ENCODE data around the gene PRSS33. TPM values are rescaled to one million over a fixed set of nuclear protein-coding genes. Genes with fewer than 3 reads are reported as not detected.
A peak's percentile ranks its signal among the peaks of the same experiment; 100 is the strongest.

The PRSS33 gene
- total RNA-seq, 1 experiment from 2014 or later = not detected

DNA sequence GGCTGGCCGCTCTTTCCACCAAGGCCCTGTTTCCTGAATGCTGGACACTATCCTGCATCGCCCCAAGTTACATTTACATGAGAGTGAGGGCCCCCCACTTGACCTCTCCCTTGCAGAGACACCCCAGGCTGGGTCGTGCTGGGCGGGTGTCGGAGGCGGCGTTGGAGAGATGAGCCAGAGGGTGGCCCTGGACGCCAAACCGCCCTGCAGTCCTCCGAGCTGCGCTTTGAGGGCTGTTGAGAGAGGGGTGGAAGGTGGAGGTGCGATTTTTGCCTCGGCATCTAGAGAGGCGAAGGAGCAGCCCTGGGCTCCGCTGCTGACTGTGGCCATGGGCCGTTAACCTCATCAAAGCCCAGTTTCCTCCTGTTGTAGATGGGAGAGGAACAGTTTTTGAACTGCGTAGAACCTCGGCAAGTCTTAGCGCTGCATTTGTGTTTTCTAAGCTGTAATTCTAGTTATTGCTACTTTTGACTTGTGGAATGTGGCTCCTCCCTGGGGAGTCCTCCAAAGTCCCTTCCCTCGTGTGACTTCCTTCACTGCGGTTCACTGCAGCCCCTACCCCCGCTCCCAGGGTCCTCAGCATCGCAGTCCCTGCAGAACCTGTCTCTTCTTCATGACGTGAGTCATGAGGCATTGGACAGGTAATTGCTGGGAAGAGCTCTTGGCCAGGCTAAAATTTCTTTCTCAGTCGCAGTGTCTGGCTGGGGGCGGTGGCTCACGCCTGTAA is 9.3 kb downstream of the PRSS33 start:
- Histone ChIP-seq H3K9me3 (ENCODE audit: control insufficient read depth, low read depth, low read length) (no peaks in the 10 kb centered on the region), H3K79me2 (ENCODE audit: insufficient read depth, low read length) (peaks cover 9% of the 10 kb centered on the region; the same call in 1 of the 2 replicates), H2AK5ac (ENCODE audit: insufficient read length, low read length) (no peak overlapping the region), H2BK12ac (ENCODE audit: insufficient read length, low read depth, low read length) (no peak overlapping the region), H4K5ac (ENCODE audit: insufficient read length, low read depth, low read length) (peak overlapping the region; percentile 29), H3K23me2 (ENCODE audit: insufficient read length, low read depth, low read length, poor library complexity, severe bottlenecking) (peaks cover 14% of the 10 kb centered on the region), H4K8ac (replicated peaks; ENCODE audit: insufficient read length, low read depth, low read length) (no peak overlapping the region), H3K56ac (ENCODE audit: insufficient read length, low read depth, low read length) (peak overlapping the region; percentile 3), H3K9ac (ENCODE audit: extremely low read depth, insufficient read length, low read length) (peak overlapping the region; percentile 98), H3K4me1 (ENCODE audit: insufficient read depth, low read length) (no peaks in the 10 kb centered on the region), H2BK120ac (ENCODE audit: low read depth, low read length, poor library complexity, severe bottlenecking) (no peak overlapping the region), H3K27ac (ENCODE audit: insufficient read length, low read depth, low read length) (peak overlapping the region; percentile 9), H3K79me1 (ENCODE audit: insufficient read depth, low read depth, low read length, poor library complexity, severe bottlenecking) (peaks cover 6% of the 10 kb centered on the region), H3K23ac (ENCODE audit: insufficient read length, low read depth, low read length) (no peak overlapping the region), H2BK20ac (ENCODE audit: low read depth, low read length, poor library complexity, severe bottlenecking) (no peak overlapping the region), H3K18ac (ENCODE audit: insufficient read length, low read depth, low read length) (peak overlapping the region; percentile 99), H3T11ph (ENCODE audit: low read length) (no peak overlapping the region), H3K27me3 (ENCODE audit: insufficient read depth, low read length) (no peaks in the 10 kb centered on the region), H4K20me1 (ENCODE audit: control insufficient read depth, insufficient read depth, insufficient read length) (no peaks in the 10 kb centered on the region), H2BK15ac (ENCODE audit: low read depth, low read length) (no peak overlapping the region), H3K4me2 (ENCODE audit: insufficient read depth, insufficient read length, low read length) (peak overlapping the region; percentile 90), H2AFZ (ENCODE audit: low read length) (no peak overlapping the region), H3K14ac (ENCODE audit: insufficient read depth, low read length) (peak overlapping the region; percentile 99), H3K4ac (ENCODE audit: low read depth, low read length) (peak overlapping the region; percentile 2), H4K91ac (ENCODE audit: insufficient read length, low read depth, low read length) (peak overlapping the region; percentile 33), H2BK5ac (ENCODE audit: insufficient read length, low read length) (peak overlapping the region; percentile 33)
- H3K4me3 Mint-ChIP-seq = peak overlapping the region; percentile 91 to 96
- H3K9me3 Mint-ChIP-seq = peaks cover 0 to 3% of the 10 kb centered on the region in 2 experiments; a peak in 2 of 5 replicates
- H3K27me3 Mint-ChIP-seq (ENCODE audit: low read depth) = peaks cover 3% of the 10 kb centered on the region; the same call in 1 of the 2 replicates
- DNase-seq = peak; percentile 32
- H3K4me1 Mint-ChIP-seq = peaks cover 22 to 32% of the 10 kb centered on the region in 2 experiments
- TF ChIP-seq, protein P1, sequence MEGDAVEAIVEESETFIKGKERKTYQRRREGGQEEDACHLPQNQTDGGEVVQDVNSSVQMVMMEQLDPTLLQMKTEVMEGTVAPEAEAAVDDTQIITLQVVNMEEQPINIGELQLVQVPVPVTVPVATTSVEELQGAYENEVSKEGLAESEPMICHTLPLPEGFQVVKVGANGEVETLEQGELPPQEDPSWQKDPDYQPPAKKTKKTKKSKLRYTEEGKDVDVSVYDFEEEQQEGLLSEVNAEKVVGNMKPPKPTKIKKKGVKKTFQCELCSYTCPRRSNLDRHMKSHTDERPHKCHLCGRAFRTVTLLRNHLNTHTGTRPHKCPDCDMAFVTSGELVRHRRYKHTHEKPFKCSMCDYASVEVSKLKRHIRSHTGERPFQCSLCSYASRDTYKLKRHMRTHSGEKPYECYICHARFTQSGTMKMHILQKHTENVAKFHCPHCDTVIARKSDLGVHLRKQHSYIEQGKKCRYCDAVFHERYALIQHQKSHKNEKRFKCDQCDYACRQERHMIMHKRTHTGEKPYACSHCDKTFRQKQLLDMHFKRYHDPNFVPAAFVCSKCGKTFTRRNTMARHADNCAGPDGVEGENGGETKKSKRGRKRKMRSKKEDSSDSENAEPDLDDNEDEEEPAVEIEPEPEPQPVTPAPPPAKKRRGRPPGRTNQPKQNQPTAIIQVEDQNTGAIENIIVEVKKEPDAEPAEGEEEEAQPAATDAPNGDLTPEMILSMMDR (conservative IDR thresholded peaks at IDR 0.05) = no peak
- no CpG with 5 or more reads among the region's 27 CpGs for WGBS (ENCODE audit: extremely low coverage, insufficient read length, low lambda C conversion rate)
- H3K36me3 Mint-ChIP-seq (ENCODE audit: insufficient read depth in 1 of 3, low read depth in 3 of 3) = peaks cover 3 to 38% (median 27%) of the 10 kb centered on the region in 3 experiments
- peak overlapping the region; percentile 97 to 100 (median 98) for H3K27ac Mint-ChIP-seq
